GM23248 (cell line): ENCODE data around the gene GAB2. TPM values are rescaled to one million over a fixed set of nuclear protein-coding genes. Genes with fewer than 3 reads are reported as not detected.

Experiments
- DNase-seq: peaks from one replicate; pipeline ENCODE4 v3.0.0-alpha.2; 2015
- H2AFZ ChIP-seq: fragments of 200-600 bp; sonication (generic); 2 replicates; pipeline ENCODE4 v1.6.1; 2016; ENCODE audit warnings: antibody characterized with exemption
- H3F3A ChIP-seq: fragments of 200-600 bp; sonication (generic); 2 replicates; pipeline ENCODE4 v1.6.1; 2016; ENCODE audit warnings: mild to moderate bottlenecking, antibody characterized with exemption, mixed run types; ENCODE audit not compliant: insufficient read depth
- H3K27ac ChIP-seq: fragments of 200-600 bp; sonication (generic); 2 replicates; pipeline ENCODE4 v1.5.1; 2016; ENCODE audit warnings: mild to moderate bottlenecking
- H3K27me3 ChIP-seq: fragments of 200-600 bp; sonication (generic); replicated peaks from 2 replicates; pipeline ENCODE4 v1.6.1; 2016; ENCODE audit warnings: mild to moderate bottlenecking; ENCODE audit not compliant: insufficient read depth
- H3K36me3 ChIP-seq: fragments of 200-600 bp; sonication (generic); 2 replicates; pipeline ENCODE4 v1.6.1; 2016; ENCODE audit warnings: low read depth, mild to moderate bottlenecking
- H3K4me1 ChIP-seq: fragments of 200-600 bp; sonication (generic); 2 replicates; pipeline ENCODE4 v1.6.1; 2016; ENCODE audit warnings: mild to moderate bottlenecking; ENCODE audit not compliant: insufficient read depth
- H3K4me2 ChIP-seq: fragments of 200-600 bp; sonication (generic); one replicate; pipeline ENCODE4 v1.6.1; 2016; ENCODE audit warnings: mild to moderate bottlenecking; ENCODE audit not compliant: unreplicated experiment
- H3K4me3 ChIP-seq: fragments of 200-600 bp; sonication (generic); 2 replicates; pipeline ENCODE4 v1.5.1; 2016; ENCODE audit warnings: mild to moderate bottlenecking
- H3K79me2 ChIP-seq: fragments of 200-600 bp; sonication (generic); 2 replicates; pipeline ENCODE4 v1.6.1; 2016; ENCODE audit warnings: mild to moderate bottlenecking; ENCODE audit not compliant: insufficient read depth
- H3K9ac ChIP-seq: fragments of 200-600 bp; sonication (generic); 2 replicates; pipeline ENCODE4 v1.6.1; 2016; ENCODE audit warnings: mild to moderate bottlenecking
- H3K9me2 ChIP-seq: fragments of 200-600 bp; sonication (generic); 2 replicates; pipeline ENCODE4 v1.6.1; 2016; ENCODE audit warnings: mixed run types, mild to moderate bottlenecking, moderate library complexity; ENCODE audit not compliant: insufficient read depth
- H3K9me3 ChIP-seq: fragments of 200-600 bp; sonication (generic); one replicate; pipeline ENCODE4 v1.6.1; 2017; ENCODE audit warnings: low read depth
- H4K20me1 ChIP-seq: fragments of 200-600 bp; sonication (generic); 2 replicates; pipeline ENCODE4 v1.6.0; 2016; ENCODE audit not compliant: insufficient read depth
- EZH2 ChIP-seq: fragments of 200-600 bp; sonication (generic); IDR thresholded peaks from 2 replicates; pipeline ENCODE4 v1.6.1; 2018; ENCODE audit warnings: antibody characterized with exemption, mild to moderate bottlenecking; ENCODE audit not compliant: insufficient read depth, poor library complexity, severe bottlenecking
- EZH2phosphoT487 ChIP-seq: fragments of 200-600 bp; sonication (generic); IDR thresholded peaks from 2 replicates; pipeline ENCODE4 v1.6.1; 2018; ENCODE audit warnings: antibody characterized with exemption, moderate library complexity, mild to moderate bottlenecking, low read depth; ENCODE audit not compliant: insufficient read depth
- WGBS, 2 experiments: methylation state at CpG; one replicate each; pipeline ENCODE4 v1.1.6; 2015 to 2017; ENCODE audit warnings: low lambda C conversion rate in 2 of 2, low coverage in 1 of 2; ENCODE audit errors: missing lambda C conversion rate in 2 of 2; 5-methylcytosine and 5-hydroxymethylcytosine counted together
- in situ Hi-C: fragments of 300-500 bp; cut with MboI; formaldehyde crosslinking; loops from 2 replicates; pipeline ENCODE4 v1.15.0; 2020
- polyA plus RNA-seq: library from polyadenylated mRNA; unstranded; fragments of >200 nt; fragmentation: Nextera tagmentation; extraction: Ambion mirVana; gene quantifications from 2 replicates; pipeline ENCODE4 v1.2.1, GENCODE V29; 2016
- total RNA-seq: library from RNA; depleted of rRNA; stranded (reverse); fragments of >200 nt; shearing (Covaris generic); gene quantifications from 2 replicates; pipeline ENCODE4 v1.2.3, GENCODE V29; 2014

The GAB2 gene
- total and polyA plus RNA-seq, 2 experiments from 2014 or later, result 1.8 to 12.2 TPM

GRCh38 chr11:78190871-78191538 is 226.6 kb downstream of the GAB2 start:
- Histone ChIP-seq H3F3A (peaks cover 21% of the 10 kb centered on the region), H3K4me2 (peak overlapping the region; percentile 87), H2AFZ (no peak overlapping the region), H3K9me2 (no peaks in the 10 kb centered on the region), H3K79me2 (peaks cover 92% of the 10 kb centered on the region), H3K9me3 (no peaks in the 10 kb centered on the region), H3K4me3 (no peak overlapping the region), H4K20me1 (no peaks in the 10 kb centered on the region), H3K27me3 (no peaks in the 10 kb centered on the region), H3K9ac (no peak overlapping the region), H3K36me3 (no peaks in the 10 kb centered on the region), H3K27ac (no peak overlapping the region), H3K4me1 (peaks cover 19% of the 10 kb centered on the region)
- no peak for DNase-seq
- 83 to 88% methylated on average over 13 to 14 of the region's 14 CpGs for WGBS, 2 experiments
- no peak for TF ChIP-seq EZH2phosphoT487
- no peak for TF ChIP-seq EZH2
- in situ Hi-C loops, result no loop called here

- H4K20me1 ChIP-seq, result no peaks in the 10 kb centered on the region
- H3K9me2 ChIP-seq, result no peaks in the 10 kb centered on the region
- H3K27ac ChIP-seq, result no peak overlapping the region
- in situ Hi-C loops, result no loop called here
- no peaks in the 10 kb centered on the region for H3K27me3 ChIP-seq
- H3K36me3 ChIP-seq, result no peaks in the 10 kb centered on the region
- 69 to 70% methylated on average over 3 of the region's 3 CpGs for WGBS, 2 experiments
- H3K4me3 ChIP-seq, result peak overlapping the region; percentile 93; the same call in 1 of the 2 replicates
- TF ChIP-seq EZH2, result no peak
- no peak for TF ChIP-seq EZH2phosphoT487
- no peaks in the 10 kb centered on the region for H3K9me3 ChIP-seq
- DNase-seq, result peak; percentile 27
- H3K4me1 ChIP-seq, result peaks cover 24% of the 10 kb centered on the region
- peak overlapping the region; percentile 84; the same call in 1 of the 2 replicates for H3K9ac ChIP-seq
- H3F3A ChIP-seq, result peaks cover 24% of the 10 kb centered on the region
- peak overlapping the region; percentile 87 for H3K4me2 ChIP-seq
- H3K79me2 ChIP-seq, result peaks cover 89% of the 10 kb centered on the region
- no peak overlapping the region for H2AFZ ChIP-seq
Measured at GRCh38 chr11:78190374-78190773, 227.2 kb downstream of the GAB2 start.

- Histone ChIP-seq H3K27ac (no peak overlapping the region), H3F3A (peaks cover 29% of the 10 kb centered on the region), H3K9me3 (no peaks in the 10 kb centered on the region), H3K36me3 (no peaks in the 10 kb centered on the region), H3K9me2 (no peaks in the 10 kb centered on the region), H3K4me1 (peaks cover 28% of the 10 kb centered on the region), H4K20me1 (no peaks in the 10 kb centered on the region), H3K79me2 (peaks cover 89% of the 10 kb centered on the region), H3K9ac (peak overlapping the region; percentile 84), H2AFZ (peak overlapping the region; percentile 86; the same call in 1 of the 2 replicates), H3K4me3 (peak overlapping the region; percentile 93), H3K4me2 (peak overlapping the region; percentile 87), H3K27me3 (no peaks in the 10 kb centered on the region)
- TF ChIP-seq EZH2phosphoT487 (no peak), EZH2 (no peak)
- in situ Hi-C loops, result no loop called here
- 25 to 26% methylated on average over 3 of the region's 3 CpGs for WGBS, 2 experiments
- peak; percentile 18 for DNase-seq
Measured at GRCh38 chr11:78189851-78190250, 227.8 kb downstream of the GAB2 start.

- peaks cover 89% of the 10 kb centered on the region for H3K79me2 ChIP-seq
- 7 to 8% methylated on average over 18 of the region's 18 CpGs for WGBS, 2 experiments
- TF ChIP-seq EZH2 (no peak), EZH2phosphoT487 (no peak)
- peaks cover 28% of the 10 kb centered on the region for H3K4me1 ChIP-seq
- H3K27me3 ChIP-seq, result no peaks in the 10 kb centered on the region
- H3K4me2 ChIP-seq, result peak overlapping the region; percentile 87
- in situ Hi-C loops, result no loop called here
- no peaks in the 10 kb centered on the region for H3K9me3 ChIP-seq
- H3F3A ChIP-seq, result peaks cover 29% of the 10 kb centered on the region
- H3K27ac ChIP-seq, result no peak overlapping the region
- DNase-seq, result peak; percentile 32
- no peaks in the 10 kb centered on the region for H3K9me2 ChIP-seq
- no peaks in the 10 kb centered on the region for H4K20me1 ChIP-seq
- H3K36me3 ChIP-seq, result no peaks in the 10 kb centered on the region
- H3K9ac ChIP-seq, result peak overlapping the region; percentile 84
- H2AFZ ChIP-seq, result peak overlapping the region; percentile 86
- H3K4me3 ChIP-seq, result peak overlapping the region; percentile 93
Measured at GRCh38 chr11:78189174-78189724, 228.4 kb downstream of the GAB2 start.
